Nucleus accumbens (tissue), 56 donors: ENCODE results near the gene CCDC91.
A peak's percentile ranks its signal among the peaks of the same experiment; 100 is the strongest.

Experiments
- DNase-seq, 56 donors: peaks; one replicate each; lab custom pipeline; 2025; lab: John Stamatoyannopoulos, UW

The CCDC91 gene

GRCh38 chr12:28512406-28512805 is 322.1 kb downstream of the CCDC91 start:
- DNase-seq, result no peak

GRCh38 chr12:28512876-28513275 is 322.6 kb downstream of the CCDC91 start:
- DNase-seq, result no peak

- no peak for DNase-seq
Observed at GRCh38 chr12:28513983-28514382, 323.7 kb downstream of the CCDC91 start.

- no peak for DNase-seq
Observed at GRCh38 chr12:28517101-28517500, 326.8 kb downstream of the CCDC91 start.

- no peak for DNase-seq
Observed at GRCh38 chr12:28527631-28528249, 337.5 kb downstream of the CCDC91 start.

GRCh38 chr12:28535216-28535615 is 345.0 kb downstream of the CCDC91 start:
- no peak for DNase-seq

GRCh38 chr12:28536088-28536487 is 345.8 kb downstream of the CCDC91 start:
- no peak for DNase-seq

GRCh38 chr12:28537474-28537873 is 347.2 kb downstream of the CCDC91 start:
- DNase-seq, result no peak

- DNase-seq, result no peak
Observed at GRCh38 chr12:28539691-28540323, 349.6 kb downstream of the CCDC91 start.

GRCh38 chr12:28540324-28540714 is 350.1 kb downstream of the CCDC91 start:
- DNase-seq, result no peak

- no peak for DNase-seq
Observed at GRCh38 chr12:28543021-28543890, 353.0 kb downstream of the CCDC91 start.

- peak in 1 of 56 donors; percentile 12 for DNase-seq
Observed at GRCh38 chr12:28550757-28551704, 360.8 kb downstream of the CCDC91 start.

GRCh38 chr12:28552251-28552970 is 362.2 kb downstream of the CCDC91 start:
- DNase-seq, result no peak

GRCh38 chr12:28555748-28556147 is 365.5 kb downstream of the CCDC91 start:
- no peak for DNase-seq

- DNase-seq, result no peak
Observed at GRCh38 chr12:28558250-28558649, 368.0 kb downstream of the CCDC91 start.

GRCh38 chr12:28563286-28563685 is 373.0 kb downstream of the CCDC91 start:
- DNase-seq, result no peak

GRCh38 chr12:28563936-28564335 is 373.7 kb downstream of the CCDC91 start:
- no peak for DNase-seq

- DNase-seq, result peak in 1 of 56 donors; percentile 60
Observed at GRCh38 chr12:28568118-28568517, 377.9 kb downstream of the CCDC91 start.

GRCh38 chr12:28568704-28569103 is 378.4 kb downstream of the CCDC91 start:
- DNase-seq, result no peak
